Left colon (tissue), 2 donors: Measurements from ENCODE around the gene PFKFB1. TPM values are rescaled to one million over a fixed set of nuclear protein-coding genes. Genes with fewer than 3 reads are reported as not detected.
"Not testable (repeated sequence)": the region's sequence is repeated elsewhere in the genome, so short reads cannot be mapped to it uniquely, and the experiment has no call there.

ENCODE experiments used
- ATAC-seq: fragments of 200-7000 bp; cut with Tn5 transposase; one replicate; pipeline ENCODE4 v1.9.1; 2020; ENCODE audit warnings: mild to moderate bottlenecking, moderate library complexity
- DNase-seq, 2 donors: peaks; one replicate each; pipeline ENCODE4 v3.0.0-alpha.2; 2020
- intact Hi-C, 2 donors: fragments of 100-400 bp; cut with DNase I in 1 of 2; cut with micrococcal nuclease in 1 of 2; formaldehyde crosslinking; loops; one replicate each; pipeline versions ENCODE4 v1.11.2 to v1.14.0; 2022; cut with DNase I, micrococcal nuclease
- total RNA-seq, 2 donors: library from RNA; stranded (reverse); fragmentation: NEBNext Ultra II Directional; extraction: Animal tissue kit (Norgen Biotek cat#: 25700); gene quantifications; one replicate each; pipeline ENCODE4 v1.2.1, GENCODE V29; 2021
- donor health status: DM: no; HTN: no; CAD: no.
- donor health status: DM: yes; HTN: yes; CAD: no.

PFKFB1 gene
- total RNA-seq, 2 donors from 2014 or later: 0.31 to 0.34 TPM

- ATAC-seq (peak; percentile 95), DNase-seq (peak; percentile 92)
- intact Hi-C loops: loop anchor here in 1 of 2 donors (10.0 kb wide), 1 partner anchor 355 kb away; no protein-coding TSS in a partner anchor
These were observed 6.0 kb upstream of the PFKFB1 start, which contains the start of gene APEX2 for GRCh38 chrX:54999717-55000598. Gene APEX2, plus strand, starts transcription at chrX:55000363. Its CDS starts 60 bp downstream, at chrX:55000423.

- intact Hi-C loops: no loop called here
- DNase-seq: no peak
- no peak for ATAC-seq
These were observed 1.6 kb upstream of the PFKFB1 start for GRCh38 chrX:54995621-54996020.

DNA sequence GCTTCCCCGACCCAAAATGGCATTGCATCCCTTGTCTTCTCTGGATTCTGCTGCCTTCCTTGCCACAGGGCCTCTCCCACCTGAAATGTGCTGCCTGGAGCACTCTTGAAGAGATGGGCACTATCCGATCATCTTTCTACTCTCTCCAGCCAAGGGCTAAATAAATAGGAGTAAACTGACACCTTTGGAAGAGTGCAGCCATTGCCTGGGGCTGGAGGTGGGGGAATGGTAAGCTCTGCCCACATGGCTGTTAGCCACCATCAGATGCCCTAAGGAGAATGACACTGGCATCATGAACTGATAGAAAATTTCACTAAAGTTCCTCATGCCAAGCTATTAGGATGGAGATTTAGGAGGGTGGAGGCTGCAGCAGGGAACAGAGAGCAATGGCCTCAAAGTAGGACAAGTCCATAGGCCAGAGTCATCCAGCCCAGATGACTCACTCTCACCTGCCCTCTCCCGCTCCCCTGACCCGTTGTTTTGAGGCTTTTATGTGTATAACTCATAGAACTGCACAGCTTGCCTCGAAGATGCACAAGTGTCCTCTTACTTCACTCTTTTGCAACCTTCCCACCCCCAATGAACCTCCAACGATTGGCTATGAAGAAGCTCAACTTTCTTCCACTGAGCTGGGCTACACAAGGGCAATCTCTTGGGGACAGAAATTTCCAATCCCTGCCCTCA is 822 bp upstream of the PFKFB1 start:
- ATAC-seq (no peak), DNase-seq (no peak)
- intact Hi-C loops: no loop called here

- ATAC-seq (no peak), DNase-seq (no peak)
- intact Hi-C loops: no loop called here
These were observed 921 bp downstream of the PFKFB1 start for GRCh38 chrX:54992911-54993622.

DNA sequence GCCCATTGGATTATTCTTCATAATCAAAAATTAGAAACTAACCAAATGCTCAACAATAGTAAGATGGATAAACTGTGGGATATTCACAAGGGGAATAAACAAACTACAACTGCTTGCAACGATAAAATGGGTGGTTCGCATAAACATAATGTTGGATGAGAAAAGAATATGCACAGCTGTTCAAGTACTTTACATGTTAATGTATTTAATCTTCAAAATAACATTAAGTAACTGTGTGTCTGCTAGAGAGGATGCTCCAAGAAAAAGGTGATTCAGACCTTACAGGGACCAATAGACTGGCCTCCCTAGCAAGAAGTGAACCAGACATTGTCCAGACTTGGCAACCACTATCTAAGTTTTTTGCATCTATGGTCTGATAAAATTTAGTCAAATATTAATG is 2.3 kb downstream of the PFKFB1 start:
- ATAC-seq (no peak), DNase-seq (no peak)
- intact Hi-C loops: no loop called here

DNA sequence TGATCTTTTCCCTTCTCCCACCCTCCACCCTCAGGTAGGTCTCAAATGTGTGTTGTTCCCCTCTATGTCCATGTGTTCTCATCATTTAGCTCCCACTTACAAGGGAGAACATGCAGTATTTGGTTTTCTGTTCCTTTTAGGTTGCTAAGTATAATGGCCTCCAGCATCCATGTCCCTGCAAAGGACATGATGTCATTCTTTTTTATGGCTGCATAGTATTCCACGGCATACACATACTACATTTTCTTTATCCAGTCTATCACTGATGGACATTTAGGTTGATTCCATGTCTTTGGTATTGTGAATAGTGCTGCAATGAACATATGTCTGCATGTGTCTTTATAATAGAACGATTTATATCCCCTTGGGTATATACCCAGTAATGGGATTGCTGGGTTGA is 10.7 kb downstream of the PFKFB1 start:
- ATAC-seq, intact Hi-C loops: not testable (repeated sequence)

DNA sequence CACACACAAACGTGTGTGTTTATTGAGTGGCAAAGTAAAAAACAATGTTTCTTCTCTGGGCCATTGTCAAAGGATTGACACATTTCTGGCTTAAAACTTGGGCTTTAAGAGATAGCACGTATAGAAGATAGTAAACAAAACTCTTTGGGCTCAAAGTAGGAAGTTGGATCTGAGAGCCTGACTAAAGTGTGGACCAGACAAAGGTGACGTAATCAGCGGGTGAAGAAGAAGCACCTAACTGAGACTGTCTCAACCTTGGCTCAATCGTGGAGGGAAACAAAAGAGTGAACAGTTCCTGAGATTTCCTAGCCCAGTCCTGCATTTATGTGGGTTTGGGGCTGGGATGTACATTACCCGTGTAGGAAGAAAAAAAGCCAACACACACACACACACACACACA is 13.7 kb downstream of the PFKFB1 start:
- DNase-seq (no peak), ATAC-seq (no peak)
- intact Hi-C loops: no loop called here

More for the DNA sequence above, 10.7 kb downstream of the PFKFB1 start:
- not testable (repeated sequence) for DNase-seq

GRCh38 chrX:54979432-54979831 is 14.6 kb downstream of the PFKFB1 start:
- no peak for DNase-seq
- intact Hi-C loops: no loop called here
- no peak for ATAC-seq

DNA sequence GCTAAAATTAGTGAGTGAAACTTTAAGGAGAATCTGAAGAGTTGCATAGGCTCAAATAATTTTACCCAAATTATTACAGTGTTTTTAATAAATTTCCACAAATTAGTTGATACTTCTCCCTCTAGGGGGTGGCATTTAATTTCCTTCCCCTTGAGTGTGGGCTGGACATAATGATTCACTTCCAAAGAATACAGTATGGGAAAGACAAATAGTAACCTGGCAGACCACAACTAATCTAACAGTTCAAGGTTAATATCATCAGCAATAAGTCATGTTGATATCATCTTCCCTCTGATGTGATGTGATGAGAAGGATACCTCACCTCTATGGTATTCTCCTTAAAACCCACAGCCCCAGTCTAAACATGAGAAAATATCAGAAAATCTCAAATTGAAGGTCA is 15.5 kb downstream of the PFKFB1 start:
- ATAC-seq (no peak), DNase-seq (no peak)
- intact Hi-C loops: no loop called here

GRCh38 chrX:54977387-54977786 is 16.6 kb downstream of the PFKFB1 start:
- no peak for ATAC-seq
- intact Hi-C loops: no loop called here
- no peak for DNase-seq

DNA sequence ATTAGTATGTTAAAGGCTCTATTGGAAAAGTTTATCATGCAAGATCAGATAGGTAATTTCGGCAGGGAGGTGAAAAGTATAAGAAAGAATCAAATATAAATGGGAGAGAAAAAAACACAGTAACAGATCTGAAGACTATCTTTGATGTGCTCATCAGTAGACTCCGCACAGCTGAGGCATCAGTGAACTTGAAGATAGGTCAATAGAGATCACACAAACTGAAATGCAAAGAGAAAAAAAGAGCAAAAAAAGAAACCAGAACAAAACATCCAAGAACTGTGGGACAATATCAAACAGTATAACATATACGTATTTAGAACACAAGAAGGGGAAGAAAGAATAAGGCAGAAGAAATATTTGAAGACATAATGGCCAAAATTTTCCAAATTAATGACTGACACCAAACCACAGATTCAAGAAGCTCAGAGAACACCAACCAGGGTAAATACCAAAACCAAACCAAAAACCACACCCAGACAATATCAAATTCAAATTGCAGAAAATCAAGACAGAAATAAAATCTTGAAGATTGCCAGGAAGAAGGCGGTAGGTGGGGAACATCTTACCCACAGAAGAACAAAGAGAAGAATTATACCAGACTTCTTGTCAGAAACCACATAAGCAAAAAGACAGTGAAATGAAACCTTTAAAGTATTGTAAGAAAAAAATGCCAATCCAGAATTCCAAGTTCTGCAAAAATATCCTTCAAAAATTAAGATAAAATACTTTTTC is 29.1 kb downstream of the PFKFB1 start:
- intact Hi-C loops: no loop called here
- DNase-seq (no peak), ATAC-seq (no peak)

GRCh38 chrX:54961750-54962149 is 32.2 kb downstream of the PFKFB1 start:
- ATAC-seq: no peak
- intact Hi-C loops: no loop called here
- no peak for DNase-seq

DNA sequence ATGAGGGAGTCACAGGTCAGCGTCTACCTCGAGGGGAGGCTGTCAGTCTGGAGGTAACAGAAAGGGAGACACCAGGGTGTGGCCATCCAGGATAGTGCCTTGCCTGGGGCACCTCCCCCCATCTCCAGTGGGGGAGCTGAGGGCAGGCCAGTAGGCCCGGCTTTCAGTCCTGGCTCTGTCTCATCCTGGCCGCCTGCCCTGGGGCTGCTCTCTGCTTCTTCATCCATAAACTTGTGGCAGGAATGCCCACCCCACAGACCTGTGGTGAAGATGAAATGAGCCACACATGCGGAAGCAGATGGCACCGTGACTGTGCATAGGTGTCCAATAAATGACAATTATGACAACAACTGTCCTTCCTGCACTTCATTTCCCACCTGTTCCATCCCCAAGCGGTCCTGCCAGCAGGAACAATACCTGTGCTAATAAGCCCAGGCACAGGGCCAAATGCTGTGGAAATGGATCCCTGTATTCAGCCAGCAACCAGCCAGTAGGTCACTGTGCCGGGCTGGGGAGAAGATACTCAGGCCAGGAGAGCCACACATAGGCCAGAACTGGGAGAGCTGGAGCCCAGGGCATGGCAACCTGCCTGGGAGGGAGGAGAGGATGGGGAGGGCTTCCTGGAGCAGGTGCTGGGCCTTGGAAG is 43.1 kb downstream of the PFKFB1 start:
- ATAC-seq (no peak), DNase-seq (no peak)
- intact Hi-C loops: no loop called here

GRCh38 chrX:54945224-54945623 is 48.8 kb downstream of the PFKFB1 start:
- no peak for ATAC-seq
- intact Hi-C loops: no loop called here
- no peak for DNase-seq

DNA sequence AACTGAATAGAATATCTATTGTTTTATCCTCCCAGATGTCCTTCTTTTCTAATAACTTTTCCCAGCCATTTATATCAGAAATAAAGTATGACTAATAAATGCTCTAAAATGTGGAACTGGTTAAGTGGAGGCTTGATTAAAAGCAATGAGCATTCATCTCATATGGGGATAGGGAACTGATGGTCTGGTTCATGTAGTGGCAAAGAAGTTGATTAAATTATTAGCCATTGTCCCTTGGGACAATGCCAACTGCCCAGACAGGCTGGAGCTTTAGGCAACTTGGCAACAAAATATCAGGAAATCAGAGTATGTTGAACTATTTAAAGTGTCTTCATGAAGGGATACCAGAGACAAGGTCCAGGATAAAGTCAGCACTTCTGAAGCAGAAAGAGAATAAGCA is 49.2 kb downstream of the PFKFB1 start:
- ATAC-seq (no peak), DNase-seq (no peak)
- intact Hi-C loops: no loop called here

DNA sequence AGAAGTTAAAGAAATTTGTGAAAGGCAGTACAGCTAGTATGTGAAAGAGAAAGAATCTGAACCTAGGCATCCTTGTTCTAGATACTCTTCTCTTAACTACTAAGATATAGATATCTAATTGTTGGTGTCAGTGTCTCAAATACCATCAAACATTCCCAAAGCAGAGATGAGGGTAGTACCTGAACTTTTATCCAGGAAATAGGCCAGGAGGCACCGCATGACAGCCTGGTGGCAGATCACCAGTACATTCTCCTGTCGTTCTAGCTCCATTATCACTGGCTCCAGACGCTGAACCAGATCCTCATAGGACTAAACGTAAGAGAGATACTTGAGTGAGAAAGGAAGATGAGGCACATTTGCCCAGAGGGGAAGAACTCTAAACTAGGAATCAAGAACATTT is 56.6 kb downstream of the PFKFB1 start:
- DNase-seq: no peak
- no peak for ATAC-seq
- intact Hi-C loops: no loop called here

GRCh38 chrX:54935306-54935705 is 58.7 kb downstream of the PFKFB1 start:
- no peak for ATAC-seq
- intact Hi-C loops: no loop called here
- no peak for DNase-seq

DNA sequence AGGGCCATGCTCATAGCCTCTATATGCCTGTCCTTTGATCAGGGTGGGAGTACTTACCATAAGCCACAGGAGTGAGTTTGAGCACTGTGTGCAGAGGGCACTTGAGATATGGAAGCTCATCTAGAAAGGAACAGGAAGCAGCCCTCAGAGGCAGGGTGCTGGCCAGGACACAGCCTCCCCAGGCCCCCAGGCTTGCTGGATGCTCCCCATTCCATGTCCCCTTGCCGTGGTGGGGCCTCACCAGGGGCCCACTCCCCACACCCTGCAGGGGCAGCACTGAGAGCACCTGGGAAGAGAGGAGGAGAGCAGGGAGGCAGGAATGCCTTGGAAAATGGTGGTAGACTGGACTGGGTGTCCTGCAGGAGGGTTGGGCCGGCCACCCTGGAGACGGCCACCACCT is 59.1 kb downstream of the PFKFB1 start:
- no peak for ATAC-seq
- intact Hi-C loops: no loop called here
- DNase-seq: no peak
